SIG-M5 (cell line): Measurements from ENCODE around the gene TRIM44.

ENCODE experiments used
- DNase-seq: peaks from one replicate; lab custom pipeline; 2025; lab: John Stamatoyannopoulos, UW

TRIM44 gene

DNA sequence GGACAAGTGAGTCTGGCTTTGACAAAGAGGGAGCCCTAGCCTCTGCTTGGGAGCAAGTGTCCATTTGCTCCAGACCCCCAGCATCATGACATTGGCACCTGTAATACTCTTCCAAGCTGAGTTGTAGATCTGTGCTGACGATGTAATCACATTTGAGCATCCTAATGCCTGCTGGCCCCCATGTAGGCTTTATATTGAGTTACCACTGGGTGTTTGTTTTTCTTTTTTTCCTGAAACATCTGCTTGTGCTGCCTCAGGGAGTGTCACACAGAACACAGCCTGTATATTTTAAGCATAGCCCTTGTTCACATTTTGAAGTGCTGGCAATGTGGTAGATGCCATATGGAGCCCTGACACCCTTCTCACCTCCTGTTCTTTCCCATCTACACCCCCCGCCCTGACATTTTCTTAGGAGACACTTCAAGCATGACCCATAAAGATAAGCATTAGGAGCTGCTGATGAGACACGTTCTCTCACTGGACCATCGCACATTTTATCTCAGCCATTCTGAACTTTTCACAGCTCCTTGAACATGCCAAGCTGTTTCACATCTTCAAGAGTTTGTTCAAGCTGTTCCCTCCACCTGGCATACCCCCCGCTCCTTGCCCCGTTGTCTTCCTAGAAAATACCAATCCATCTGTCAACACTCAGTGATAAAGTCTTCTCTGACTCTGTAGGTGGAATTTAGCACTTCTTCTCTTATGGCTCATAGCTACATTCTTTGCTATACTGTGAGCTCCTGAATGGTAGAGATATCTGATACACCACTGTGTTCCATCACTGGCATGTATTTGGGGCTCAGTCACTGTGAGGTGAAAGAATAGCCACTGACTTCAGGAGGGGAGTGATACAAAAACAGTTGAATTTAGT, 128.7 kb downstream of the TRIM44 start:
- DNase-seq, result no peak

DNA sequence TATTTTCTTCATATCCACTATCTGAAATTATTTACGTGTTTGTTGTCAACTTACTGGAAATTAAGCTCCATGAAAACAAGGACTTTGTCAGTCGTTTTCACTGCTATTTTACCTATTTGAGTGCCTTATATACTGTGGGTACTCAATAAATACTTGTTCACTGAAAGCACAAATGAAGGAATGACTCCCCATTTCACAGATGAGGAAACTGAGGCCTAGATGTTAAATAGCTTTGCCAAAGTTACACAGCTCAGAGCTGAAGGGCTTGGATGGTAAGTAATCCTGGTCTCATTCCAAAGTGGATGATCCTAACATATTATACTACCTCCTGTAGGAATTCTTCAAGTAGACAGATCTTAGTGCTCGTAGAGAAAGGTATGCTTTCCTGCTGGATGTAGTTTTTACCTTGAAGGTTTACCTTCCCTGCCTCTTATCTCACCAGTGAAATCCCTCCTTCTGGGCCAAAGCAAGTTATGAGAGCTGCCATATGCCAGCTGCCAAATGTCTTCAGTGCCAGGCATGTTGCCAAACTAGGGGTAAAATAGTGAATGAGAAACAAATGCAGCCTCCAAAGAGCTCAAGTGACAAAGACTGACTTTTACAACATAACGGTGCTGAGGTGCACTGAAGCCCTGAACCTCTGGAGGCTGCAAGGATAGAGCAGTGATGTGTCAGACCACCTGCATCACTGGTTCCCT, 129.7 kb downstream of the TRIM44 start:
- no peak for DNase-seq

DNA sequence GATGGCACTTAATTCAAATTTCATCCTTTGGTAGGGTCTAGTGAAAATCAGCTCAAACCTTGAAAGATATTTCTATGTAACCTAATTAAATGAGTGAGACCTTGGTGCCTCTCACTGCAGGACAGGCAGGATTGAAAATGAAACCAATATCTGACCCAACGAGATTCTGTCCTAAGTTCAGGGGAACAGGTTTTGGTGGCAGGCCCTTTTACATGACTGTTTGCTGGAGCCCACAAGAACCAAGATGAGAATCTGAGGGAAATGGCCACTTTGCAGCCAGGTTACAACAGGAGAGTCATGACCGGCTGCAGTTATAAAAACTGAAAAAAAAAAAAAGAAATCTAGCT, 130.2 kb downstream of the TRIM44 start:
- DNase-seq, result no peak

DNA sequence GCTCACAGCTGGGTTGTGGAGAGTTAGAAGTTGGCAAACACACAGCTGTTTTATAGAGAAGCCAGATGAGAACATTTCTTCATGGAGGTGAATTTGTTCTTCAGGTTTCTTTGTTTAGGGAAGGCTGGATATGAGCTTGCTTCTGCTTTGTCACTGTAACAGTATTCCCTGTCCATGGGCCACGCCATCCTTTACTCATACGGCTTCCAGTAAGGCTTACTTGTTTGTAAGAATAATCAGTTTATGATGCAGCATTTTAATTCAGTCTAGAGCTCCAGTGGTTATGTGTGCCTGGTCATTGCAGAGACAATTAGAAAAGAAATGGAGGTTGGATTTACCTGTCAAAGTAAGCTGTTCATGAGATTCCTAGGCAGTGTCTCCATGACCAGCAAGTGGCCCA, 131.8 kb downstream of the TRIM44 start:
- no peak for DNase-seq

DNA sequence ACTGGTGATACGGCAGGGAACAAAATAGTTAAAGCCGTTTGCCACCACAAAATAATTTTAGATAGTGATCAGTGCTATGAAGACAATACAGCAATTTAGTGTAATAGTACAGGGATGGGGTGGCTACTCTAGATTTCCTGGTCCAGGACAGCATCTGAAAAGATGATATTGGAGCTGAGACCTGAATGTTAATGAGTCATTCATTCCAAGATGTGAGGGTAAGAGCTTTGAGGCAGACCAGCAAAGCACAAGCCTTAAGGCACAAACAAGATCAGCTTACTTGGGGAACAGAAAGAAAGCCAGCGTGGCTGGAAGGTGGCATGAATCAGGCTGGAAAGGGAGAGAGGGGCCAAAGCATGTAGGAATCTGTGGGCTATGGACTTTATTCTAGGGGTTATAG, 132.3 kb downstream of the TRIM44 start:
- no peak for DNase-seq

DNA sequence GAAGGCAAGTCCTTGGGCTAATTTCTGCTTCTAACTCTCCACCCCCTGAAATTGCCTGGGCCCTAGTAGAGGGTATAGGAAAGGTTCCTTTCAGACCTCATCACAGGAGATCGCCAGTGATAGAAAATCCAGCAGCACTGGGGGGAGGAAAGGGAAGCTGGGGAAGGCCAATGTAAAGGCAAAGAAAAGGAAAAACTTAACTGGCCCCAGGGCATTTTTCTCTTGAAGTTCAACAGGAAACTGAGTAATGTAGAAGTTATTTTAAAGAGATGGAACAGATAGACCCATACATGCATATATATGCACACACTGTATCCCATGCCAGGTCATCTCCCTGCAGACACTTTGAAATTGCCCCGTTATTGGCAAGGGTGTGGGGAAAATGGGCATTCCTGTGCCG, 134.0 kb downstream of the TRIM44 start:
- no peak for DNase-seq

DNA sequence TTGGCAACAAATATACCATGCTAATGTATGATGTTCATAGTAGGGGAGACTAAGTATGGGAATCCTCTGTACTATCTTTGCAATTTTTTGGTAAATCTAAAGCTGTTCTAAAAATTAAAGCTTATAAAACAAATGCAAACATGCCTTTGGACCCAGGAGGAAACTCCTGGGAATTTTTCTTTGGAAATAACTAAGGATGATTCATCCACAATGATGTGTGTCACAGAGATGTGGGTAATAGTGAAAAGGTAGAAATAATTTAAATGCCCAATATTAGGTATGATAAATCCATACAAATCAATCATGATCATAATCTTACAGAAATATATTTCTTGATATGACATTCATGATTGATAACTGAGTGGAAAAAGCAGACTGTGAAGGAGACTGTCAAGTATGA, 135.8 kb downstream of the TRIM44 start:
- DNase-seq, result no peak

DNA sequence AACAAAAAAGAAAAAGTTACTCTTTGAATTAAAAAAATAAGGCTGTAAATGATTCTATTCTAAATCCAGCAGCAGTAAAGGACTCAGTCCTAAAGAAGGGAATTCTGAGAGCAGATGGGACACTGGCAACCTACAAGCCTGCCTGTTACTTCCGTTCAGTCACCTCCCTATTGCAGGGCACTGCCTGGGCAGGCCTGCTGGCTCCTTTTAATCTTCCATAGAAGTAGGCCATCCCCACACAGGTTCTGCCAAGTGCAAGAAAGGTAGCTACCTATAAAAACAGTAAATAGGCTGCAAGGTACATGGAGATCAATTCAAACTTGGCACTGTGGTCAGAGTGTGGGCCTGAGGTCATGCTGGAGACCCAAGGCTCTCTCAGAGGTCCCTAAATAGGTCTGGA, 136.4 kb downstream of the TRIM44 start:
- DNase-seq, result no peak

DNA sequence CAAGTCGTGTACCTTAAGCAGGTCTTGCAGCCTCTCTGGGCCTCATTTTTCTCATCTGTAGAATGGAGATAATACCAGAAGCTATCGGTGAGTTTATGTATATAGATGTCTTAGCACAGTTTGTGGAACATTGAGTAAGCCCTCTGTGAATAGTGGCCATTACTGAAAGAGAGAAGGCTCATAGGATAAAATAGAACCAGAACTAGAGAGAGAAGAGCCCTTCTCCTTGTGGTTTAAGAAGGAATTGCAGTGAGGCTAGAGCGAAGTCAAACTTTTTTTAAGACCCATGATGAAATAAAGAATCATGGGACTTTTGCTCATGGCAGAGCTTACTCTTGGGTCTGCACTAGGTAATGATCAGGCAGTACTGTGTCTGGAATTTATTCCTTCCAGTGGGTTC, 137.1 kb downstream of the TRIM44 start:
- no peak for DNase-seq

DNA sequence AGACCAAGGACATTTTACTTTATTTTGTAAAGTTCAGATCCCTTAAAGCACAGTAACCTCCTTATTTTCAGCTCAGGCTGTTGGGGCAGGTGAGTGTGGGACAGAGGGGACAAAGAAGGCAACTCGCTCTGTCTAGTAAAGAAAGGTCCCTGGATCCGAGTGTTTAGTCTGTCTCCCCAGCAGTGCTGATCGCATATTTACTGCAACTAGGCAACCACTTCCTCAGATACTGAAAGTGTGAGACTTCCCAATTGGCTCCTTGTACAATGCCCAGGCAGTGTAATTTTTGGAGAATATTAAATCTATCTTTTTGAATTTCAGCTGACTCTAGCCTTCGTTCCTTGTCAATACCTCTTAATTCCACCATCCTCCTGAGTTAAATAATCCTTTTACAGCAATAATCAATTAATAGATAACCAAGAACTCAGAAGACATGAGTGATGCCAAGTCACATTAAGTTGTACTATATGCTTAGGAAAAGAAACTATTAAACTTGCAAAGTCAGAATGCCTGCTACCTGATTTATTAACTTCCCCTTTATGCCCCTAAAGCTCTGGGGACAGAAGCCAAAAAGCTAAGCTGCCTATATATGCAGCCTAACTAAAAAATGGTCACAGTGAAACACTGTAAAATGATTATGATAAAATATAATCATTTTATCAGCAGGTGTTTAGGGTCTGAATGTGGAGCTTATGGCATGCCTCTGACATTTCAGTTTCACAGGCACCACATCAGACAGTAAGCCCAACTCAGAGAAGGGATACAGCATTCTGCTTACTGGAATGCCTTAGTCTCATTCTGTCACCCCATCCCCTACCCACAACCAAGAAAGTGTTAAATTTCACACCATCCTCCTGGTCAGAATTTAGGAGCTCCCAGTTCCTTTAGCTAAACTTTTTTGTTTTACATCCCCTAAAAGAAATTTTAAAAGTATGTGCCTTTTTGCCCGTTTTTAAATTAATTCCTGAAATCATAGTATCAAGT, 138.7 kb downstream of the TRIM44 start:
- no peak for DNase-seq

DNA sequence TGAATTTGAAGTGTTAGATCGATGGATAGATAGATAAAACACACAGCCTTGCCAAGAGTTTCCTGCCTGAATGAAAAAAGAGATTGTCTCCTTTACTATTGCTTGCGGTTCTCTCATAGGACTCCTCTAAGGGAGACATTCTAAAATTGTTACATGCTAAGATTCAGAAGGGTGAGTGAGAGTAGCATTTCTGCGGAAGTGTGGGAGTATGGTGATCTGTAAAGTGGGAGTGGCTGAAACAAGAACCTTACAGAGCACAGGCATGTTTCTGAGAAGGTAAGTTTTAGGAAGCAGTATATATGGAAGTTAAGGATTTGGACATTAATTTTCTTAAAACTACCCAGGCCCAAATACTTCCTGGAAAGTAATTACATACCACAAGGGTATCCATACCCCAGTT, 139.6 kb downstream of the TRIM44 start:
- no peak for DNase-seq

DNA sequence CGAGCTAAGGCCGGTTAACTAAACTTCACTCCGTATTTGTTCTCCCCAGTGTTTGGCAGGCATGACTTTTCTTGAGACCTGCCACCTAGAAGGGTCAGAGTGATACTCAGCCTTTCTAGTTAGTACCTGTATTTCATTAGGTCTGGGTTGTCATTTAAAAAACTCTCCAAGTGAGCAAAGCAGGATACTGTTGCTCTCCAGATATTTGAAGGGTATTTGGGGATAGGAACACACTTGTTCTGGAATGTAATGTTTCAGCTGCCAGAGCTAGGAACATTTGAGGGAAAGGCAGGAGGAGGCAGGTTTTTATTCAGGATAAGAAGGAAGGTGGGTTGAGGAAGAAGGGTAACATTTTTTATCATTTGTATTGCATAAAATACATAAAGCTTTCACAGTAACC, 140.1 kb downstream of the TRIM44 start:
- DNase-seq, result no peak

DNA sequence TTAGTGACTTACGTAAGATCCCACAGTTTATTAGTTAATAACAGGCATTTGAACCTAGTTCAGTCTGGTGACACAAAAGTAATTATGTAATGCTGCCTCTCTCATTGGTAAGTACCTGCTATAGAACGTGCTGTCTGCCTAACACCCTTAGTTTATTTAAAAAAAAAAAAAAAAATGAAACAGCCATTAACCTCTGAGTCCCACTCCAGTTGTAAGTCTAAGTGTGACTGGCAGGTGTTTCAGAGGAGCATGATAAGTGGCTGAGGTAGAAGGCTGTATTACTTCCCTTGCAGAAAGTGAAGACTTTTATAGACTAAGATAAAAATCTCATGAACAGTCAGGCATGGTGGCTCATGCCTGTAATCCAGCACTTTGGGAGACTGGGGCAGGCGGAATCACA, 140.5 kb downstream of the TRIM44 start:
- no peak for DNase-seq

DNA sequence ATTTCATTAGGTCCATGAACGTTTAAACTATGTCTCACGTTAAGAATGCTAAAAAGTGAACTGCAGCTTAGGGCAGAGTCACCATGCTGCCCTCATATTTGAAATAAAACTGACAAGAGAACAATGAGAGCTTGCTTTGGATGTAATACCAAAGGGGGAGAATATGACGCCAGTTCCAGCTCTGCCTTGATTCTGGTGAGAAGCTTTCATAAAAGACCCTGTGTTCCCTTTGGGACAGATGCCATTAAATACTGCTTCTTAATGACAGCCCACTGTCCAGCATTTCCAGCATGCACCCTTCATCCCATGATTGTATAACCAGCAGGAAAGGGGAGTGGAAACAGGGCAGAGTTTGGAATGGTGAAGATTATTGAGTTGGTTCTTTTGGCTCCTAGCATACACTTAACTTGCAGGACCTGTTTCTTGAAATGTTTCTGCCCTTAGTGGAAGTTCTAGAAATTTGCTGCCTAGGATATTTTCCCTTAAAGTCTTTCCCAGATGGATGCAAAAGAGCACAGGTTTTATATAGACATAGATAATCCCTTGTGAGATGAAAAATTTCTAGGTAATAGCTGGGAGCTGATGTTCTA, 142.0 kb downstream of the TRIM44 start:
- no peak for DNase-seq

DNA sequence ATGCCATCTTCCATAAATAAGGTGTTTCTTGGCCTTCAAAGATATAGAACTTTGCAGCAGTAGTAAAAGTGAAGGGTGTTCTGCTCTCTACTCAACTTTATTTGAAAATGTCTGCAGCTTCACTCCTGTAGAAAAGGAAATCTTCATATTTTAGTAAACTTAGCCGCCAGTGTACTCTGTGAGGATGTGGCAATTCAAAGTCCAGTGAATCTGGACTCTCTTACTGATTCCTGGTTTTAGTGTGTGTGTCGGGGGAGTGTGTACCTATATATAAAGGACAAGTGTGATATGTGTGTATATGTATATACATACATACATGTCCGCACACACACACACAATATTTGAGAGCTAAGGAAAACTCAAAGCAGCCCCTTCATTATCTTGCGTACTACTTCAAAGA, 147.0 kb downstream of the TRIM44 start:
- DNase-seq, result no peak

DNA sequence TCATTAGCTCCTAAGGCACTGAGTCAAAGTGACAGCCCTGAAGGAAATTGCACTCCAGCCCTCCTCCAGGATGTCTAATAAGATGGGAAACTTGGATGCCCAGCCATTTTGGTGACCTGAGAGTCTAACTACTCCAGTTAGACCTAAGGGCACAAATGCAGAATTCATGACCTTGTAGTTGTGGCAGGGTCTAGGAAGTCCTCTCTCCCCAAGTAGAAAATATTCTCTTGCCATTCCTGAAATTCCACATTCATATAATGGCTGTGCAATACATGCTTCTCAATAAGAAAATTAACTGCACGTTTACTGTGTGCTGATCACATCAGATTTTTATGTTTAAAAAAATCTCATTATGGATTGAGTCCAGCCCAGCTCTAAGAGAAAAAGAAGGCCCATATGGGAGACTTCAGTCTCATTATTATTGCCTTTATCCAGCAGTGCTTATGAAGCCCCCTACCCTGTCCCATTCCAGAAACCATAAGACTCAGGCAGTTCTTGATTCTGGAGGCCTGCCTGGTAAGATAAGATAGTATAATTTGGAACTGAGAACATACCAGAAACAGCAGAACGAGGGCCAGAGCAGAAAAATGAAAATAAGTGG, 147.6 kb downstream of the TRIM44 start:
- DNase-seq, result no peak

DNA sequence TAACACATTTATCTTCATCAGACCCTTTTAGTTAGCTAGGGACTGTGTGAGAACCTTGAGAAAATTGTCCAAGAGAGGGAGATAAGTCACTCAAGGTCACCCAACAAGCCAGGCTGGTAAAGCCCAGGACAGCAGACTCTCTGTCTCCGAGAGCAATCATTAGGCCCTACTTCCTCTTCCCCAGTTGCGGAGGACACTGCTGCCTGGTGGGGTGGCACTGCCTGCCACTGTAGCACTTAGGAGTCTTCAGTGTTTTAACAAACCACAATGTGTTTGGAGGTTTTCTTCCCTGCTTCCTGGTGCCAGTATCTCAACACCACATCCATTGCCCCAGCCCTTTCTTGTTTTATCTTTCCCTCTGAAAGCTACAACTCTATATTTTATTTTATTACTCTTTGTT, 149.2 kb downstream of the TRIM44 start:
- no peak for DNase-seq

DNA sequence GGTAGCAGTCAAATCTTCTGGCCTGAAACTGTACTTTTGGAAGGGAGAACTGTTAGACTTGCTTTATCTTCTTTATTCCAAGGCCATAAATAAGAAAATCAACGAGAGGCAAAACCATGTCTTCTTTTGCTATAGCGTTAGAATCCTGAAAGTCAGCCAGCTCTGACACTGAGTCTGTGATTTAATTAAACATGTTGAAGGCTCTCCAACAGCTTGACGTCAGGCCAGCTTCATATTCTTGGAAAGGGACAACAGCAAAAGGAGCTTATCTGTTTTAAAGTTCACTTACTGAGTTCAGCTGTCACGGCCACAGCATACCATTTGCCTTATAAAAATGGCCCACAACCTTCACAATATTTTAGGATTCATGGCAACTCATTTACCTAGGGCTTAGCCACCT, 150.3 kb downstream of the TRIM44 start:
- no peak for DNase-seq

DNA sequence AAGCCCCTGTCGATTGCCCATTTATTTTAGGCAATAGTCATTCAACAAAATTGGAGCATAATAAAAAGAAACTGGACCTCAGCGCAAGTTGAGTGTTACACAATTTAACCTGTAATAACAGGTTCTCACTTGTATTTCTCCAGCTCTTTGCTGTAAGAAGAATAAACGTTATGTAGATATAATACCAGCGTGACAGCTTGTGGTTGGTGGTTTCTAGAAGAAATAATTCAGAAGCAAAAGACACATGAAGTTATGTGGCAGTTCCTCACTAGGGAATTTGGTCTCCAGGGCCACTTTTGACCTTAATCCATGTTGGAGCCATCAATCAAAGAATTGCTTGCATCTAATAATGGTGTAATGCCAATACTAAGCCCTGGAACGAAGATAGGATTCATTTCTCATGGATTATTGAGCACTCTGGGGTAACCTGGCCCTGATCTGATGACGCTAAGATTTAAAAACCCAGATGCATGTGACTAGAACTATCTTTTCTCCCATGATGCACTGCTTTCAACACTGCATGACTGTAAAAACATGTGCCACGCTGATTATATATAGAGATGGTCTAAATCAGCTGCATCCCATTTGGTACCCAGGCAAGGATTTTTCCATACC, 151.6 kb downstream of the TRIM44 start:
- DNase-seq, result no peak

DNA sequence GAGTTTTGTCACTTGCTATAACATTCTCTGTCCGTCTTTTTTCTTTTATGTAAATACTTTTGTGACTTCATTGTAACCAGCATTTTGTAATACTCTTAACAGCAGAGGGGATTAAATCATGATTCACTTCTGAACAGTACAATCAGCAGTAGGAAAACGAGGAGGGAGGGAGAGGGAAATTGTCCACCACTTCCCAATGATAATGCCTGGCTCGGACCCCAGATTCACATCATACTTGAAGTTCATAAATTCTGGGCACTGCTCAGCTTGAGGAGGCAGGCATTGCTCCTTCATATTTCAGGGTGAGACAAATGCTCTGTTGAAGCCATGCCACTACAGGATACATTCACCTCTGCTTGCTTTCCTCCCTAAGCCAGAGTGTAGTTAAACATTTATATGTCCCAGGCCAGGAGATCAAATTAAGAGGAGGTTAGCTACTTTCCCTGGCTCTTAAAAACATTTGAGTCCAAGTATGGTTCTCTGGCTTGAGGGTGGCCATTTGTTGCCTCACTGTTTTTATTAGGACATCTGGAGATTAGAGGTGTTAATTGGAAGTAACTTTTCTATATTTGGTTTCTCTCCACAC, 152.2 kb downstream of the TRIM44 start:
- DNase-seq, result no peak
